G401.6 (cell line): ENCODE results near the gene SUGCT.
A peak's percentile ranks its signal among the peaks of the same experiment; 100 is the strongest.

Experiments used
- FAIRE-seq: peaks from 2 replicates; lab custom pipeline; 2012; peaks lifted over from hg19 to GRCh38; lab: Jason Lieb, UNC

SUGCT gene

DNA sequence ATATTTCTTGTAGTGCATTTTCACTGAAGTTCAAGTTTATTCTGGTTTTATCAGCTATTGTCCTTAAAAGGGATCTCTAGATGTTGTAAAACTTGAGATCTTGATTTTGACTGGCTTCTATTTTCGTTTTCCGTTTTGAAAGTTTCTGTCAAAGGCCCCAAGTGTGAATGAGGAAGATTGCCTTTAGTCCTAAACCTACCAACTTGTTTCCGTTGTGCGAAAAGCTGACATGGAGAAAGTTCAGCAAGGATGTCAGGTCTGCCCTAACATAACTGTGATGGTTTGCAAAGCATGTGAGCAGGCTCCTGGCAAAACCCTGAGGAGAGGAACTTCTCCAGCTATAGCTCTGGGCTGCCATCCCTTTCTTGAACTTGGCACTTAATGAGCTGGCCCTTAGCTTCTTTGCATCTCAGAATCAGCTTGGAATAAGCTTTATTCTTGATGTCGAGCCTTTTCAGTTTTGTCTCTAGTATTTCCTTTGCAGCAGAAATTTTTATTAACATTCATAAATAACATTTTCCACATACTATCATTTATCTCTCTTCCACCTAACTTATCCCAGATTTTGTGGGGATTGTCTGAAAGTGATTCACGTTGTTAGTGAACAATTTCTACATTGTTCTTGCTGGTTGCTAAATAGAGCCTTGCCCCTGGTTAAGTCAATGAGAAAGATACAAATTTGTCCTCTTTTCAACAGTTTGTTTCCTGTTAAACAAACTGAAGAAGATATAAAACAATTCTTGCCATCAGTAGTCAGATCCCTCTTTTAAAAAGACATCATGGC lies 559.4 kb downstream of the SUGCT start:
- no peak for FAIRE-seq

DNA sequence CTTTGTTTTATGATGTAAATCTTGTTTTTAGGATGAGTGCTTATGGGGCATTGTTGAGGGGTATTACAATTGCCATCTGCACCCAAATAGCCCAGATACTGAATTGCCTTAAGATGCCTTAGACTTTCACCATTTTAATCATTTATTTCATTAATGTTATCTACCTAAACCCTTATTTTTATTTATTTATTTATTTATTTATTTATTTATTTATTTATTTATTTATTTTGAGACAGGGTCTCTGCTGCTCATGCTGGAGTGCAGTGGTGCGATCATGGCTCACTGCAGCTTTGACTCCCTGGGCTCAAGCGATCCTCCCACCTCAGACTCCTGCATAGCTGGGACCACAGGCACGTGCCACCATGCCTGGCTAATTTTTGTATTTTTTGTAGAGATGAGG lies 560.2 kb downstream of the SUGCT start:
- FAIRE-seq = no peak

DNA sequence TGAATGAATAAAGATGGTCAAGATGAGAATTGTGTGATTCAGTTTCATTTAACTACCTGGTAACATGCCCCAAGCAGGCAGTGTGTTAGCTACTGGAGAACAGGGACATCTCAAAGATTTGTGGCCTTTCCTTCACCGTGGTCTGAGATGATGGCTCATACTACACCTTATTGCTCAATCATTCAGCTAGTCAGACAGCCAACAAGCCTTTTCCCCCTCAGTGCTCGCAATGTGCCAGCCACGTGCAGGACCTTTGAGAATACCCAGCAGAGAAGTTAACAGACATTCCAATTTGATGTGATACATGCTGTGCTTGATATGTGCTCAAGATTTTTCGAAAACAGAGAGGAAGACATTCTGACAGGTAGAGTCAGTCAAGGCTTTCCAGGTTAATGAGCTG lies 562.8 kb downstream of the SUGCT start:
- FAIRE-seq = no peak

DNA sequence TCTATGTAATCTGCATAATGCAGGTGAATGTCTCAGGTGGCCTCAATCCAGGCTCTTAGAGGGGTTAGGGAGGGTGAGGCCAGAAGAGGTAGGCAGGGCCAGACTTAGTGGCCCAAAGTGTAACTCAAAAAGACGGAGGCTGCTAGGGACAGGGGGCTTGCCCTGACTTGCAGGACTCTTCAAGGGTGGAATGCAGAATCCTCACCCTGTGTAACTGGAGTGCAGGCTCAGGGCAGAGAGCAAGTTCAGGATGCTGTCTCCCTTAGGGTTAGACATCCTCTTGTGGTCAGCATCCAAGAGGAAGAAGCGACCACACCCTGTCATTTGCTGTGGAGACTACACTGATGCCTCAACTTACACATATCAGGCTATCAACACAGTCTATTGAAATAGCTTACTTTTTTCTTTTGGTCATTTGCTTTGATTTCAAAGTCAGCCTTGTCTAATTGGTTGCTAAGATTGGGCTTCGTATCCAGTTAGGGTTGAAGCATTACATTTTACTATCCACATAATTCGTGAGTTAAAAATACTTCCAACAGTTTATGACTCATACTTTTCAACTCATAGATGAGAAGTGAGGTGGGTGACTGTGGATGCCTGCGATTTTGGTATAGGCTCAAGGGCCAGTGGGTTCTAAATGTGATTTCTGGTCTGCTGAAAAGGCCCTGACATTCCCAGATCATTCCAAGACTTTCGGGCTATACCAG lies 563.6 kb downstream of the SUGCT start:
- no peak for FAIRE-seq

DNA sequence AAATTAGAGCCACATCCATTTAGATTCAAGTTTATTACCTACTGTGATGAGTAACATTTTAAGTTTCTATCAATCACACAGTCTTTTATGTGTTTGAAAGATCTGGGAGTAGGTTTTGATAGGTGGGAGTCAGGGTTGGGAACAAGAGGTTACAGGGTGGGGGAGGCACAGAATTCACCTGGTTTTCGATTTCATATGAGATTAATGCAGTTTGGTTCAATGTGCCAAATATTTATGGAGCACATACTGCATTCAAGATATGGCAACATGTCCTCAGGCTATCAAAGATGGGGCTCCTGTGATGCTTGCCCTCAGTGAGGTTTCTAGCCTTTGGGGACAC lies 564.1 kb downstream of the SUGCT start:
- FAIRE-seq = no peak

DNA sequence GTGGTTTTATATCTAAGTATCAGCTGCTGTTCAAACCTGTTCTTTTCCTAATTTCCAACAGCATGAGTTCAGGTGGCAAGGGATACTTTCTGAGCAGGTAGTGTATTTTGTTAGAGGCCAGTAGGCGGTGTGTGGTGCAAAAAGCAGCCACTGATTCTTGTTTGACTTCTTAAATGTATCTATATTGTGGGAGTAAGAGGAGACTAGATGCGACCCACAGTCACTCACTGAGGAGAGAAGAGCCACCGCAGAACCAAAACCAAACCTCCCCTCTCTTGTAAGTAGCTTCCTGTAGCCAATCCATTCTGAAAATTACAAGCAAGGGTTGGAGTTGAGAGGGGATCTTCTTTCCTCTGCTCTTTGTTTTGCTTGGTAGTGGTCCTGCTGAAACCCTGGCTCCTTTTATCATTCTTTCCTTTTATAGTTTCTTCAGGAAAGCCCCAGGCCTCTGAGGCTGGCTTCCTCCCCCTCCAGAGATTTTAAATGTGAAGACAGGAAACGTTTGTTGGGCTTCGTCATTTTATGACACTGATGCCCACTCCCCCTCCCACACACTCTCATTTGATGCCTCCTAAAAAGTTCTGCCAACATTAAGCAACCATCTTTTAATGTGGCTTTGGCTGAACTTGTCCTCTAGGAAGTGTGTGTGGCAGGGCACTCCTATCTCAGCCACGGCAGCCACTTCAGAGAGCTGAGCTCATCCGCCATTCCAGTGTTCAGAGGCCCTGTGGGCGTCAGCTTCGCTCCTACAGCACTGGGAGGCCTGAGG lies 566.0 kb downstream of the SUGCT start:
- no peak for FAIRE-seq

DNA sequence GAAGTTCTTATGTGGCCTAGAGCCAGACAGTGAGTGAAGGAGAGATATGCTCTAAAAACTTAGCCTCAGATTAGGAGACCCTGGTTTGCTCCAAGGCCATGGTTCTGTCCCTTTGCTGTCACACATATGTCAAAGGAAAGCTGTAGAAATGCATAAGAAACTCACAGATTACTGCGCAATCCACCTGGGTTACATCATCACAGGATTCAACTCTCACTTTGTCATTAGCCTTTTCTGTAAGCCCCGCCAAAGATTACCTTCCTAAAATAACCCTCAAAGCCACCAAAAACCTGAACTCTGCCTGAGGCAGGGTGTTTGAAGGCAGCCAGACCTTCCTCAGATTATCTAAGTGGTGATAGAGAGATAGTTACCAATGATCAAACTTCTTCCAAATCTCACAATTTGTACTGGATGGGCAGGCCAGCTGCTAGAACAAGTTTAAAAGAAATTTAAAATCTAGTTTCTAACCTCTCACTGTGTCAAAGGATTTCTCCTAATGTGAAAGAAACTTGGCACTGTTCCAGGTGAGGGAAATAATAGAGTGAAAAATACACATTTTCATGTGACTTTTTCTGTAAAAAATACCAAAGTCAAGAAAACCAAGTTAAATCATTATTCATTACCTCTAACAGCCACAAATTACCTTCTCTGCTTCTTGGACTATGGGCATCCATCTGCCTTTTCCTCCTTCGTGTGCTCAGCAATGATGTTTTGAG lies 567.2 kb downstream of the SUGCT start:
- no peak for FAIRE-seq

DNA sequence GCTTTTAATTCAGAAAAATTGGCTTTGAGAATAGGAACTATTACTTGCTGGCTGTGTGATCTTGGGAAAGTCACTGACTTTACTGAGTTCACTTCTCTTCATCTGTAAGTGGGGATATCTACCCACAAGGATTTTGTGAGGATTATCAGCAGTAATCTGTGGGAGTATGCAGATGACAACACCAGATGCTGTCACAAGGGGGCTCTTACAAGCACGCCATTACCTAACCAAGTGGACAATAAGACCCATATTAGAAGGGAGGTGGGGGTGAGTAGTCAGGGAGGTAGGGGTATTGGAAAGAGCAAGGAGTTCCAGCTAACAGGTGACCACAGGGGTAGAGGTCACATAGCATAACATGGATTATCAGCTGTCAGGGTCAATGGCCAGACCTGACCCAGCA lies 569.4 kb downstream of the SUGCT start:
- no peak for FAIRE-seq

DNA sequence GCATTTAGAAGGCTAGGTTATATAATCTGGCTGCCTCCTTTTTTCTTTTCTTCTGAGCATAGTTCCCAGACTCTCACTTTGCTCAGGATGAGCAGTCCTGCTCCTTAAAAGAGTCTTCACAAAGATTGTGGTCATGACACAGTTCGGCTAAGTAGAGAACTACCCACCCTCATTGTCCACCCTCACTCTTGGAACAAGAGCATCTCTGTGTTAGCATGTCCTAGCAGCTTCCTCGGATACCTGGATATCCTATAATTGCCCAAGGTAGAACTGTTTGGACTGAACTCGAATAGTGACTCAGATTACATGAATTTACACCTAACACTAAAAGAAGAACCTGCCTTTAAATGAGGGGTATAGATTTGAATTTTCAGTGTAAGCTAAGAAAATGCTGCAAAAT lies 572.0 kb downstream of the SUGCT start:
- no peak for FAIRE-seq

DNA sequence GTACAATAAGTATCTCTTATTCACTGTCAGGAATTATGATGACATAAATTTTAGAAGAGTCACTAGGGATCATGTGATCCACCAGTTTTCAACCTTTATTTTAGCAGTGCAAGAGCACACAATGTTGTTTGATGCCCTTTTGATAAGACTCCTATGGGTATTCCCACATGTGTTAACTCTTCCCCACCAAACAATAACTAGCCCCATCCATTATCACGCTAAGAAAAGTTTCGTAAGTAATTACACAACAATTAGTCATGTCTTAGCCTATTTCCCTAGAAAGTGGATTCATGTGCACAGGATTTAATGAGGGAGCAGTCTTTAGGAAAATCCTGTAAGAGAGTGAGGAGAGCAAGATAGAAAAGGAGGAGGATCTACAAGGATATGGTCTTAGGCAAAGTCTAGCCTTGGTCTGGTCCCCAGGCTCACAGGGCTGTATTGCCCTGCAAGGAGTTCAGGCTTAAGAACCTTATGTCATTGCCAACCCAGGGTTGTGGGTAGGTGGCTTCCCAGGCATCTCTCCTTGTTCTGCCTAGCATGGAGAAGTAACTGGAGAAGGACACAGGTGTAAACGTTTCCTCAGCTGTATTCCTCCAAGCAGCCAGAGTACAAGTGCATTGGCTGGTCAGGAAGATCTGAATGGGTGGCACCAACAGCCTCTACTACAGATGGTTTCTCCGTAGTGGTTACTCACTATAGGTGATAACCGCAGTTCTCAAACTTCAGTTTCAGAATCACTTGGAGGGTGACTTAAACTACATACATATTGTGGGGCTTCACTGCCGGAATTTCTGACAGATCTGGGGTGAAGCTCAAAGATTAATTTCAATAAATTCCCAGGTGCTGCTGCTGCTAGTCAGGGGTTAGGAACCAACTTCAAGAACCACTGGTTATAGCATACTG lies 574.5 kb downstream of the SUGCT start:
- no peak for FAIRE-seq

DNA sequence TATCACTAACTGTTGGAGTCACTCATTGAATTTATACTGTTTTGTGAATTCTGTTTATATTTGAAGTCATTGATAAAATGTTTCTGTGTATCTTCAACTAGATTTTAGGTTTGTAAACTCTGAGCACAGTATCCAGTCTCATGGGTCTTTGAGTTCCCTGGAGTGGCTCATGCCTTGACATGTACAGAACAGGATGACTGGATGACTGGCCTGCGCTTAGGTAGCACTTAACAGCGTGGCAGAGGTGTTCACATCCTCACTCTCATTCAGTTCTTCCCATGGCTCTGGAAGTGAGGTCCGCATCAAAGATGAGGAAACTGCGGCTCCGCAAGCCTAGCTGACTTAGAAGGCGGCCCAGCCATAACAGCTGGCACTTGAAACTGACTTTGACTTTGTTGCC lies 576.9 kb downstream of the SUGCT start:
- no peak for FAIRE-seq

DNA sequence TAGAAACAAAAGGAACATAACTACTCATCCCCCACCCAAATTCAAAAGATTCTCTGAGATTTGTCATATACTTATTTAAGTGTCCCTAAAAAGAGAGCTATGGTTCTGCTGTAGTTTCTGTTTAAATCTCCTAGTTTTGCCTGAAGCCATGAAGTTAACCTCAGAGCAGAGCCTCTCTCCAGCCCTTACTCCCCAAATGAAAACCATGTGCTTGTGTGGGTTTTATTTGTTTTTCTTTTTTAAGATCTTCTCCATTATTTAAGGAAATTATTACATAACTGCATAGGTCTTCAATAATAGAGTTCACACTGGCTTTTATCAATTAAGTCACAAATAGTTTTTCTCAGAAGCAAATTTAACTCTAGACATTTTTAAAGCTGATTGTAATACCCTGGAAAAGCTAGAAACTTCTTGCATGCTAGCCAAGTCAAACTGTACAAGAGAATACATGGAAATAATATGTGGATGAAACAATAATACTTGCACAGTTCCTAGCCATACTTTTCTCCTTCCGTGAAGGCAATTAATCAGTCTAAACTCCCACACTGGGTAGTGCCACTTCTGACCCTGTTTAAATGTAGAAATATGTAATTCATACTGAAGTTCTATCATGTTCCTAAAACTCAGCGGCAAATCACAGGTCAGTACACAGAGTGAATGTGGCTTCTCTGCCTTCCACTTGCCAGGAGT lies 579.7 kb downstream of the SUGCT start:
- FAIRE-seq = no peak

DNA sequence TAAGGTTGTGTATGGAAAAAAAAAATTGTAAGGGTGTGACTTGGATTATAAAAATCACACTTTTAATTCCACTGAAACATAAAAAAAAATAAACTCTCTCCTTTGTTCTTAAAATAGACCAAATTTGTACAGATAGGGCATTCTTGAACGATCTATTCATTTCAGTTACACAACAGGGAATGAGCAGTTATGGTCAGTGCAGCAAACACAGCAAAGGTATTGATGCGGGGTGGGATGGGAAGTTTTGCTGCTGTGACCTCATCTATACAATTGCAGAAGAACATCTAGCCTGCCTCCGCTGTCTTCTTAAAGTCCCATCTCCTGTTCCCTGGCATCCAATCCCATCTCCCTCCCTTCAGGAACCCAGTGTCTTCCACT lies 580.2 kb downstream of the SUGCT start:
- no peak for FAIRE-seq

DNA sequence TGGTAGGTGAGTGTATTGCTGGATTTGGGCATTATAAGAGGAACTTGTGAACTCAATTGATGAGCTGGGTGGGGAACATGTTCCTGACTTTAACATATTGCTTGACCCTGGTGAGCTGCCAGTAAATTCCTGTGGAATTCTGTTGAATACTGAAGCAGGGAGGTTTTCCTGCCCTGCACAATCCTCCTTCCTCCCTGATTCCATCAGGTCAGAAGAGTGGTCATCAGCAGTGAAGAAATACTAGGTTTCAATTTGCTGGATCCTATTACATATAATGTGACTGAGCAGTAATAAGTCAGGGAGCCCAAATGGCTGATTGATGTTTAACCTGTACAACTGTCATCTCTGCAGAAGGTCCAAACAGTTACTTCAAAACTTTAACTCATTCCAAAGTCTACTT lies 581.2 kb downstream of the SUGCT start:
- FAIRE-seq = no peak

DNA sequence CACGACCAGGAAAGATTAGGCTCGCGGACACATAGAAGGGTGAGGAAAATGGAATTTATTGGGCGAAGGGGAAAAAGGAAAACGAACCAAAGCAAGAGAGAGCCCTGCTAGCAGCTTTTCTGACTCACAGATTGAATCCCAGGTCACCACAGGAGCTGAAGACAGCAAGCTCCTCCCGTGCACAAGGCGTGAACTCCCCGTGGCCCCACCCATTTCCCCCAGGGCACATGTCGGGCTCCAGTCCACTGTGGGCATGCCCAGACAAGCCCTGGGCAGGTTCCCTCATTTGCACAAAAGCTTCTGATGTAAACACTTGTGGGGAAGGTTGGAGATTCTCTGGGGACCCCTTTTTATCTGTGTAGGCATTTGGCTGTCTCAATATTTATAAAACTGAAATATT lies 582.4 kb downstream of the SUGCT start:
- FAIRE-seq = peak; percentile 93

DNA sequence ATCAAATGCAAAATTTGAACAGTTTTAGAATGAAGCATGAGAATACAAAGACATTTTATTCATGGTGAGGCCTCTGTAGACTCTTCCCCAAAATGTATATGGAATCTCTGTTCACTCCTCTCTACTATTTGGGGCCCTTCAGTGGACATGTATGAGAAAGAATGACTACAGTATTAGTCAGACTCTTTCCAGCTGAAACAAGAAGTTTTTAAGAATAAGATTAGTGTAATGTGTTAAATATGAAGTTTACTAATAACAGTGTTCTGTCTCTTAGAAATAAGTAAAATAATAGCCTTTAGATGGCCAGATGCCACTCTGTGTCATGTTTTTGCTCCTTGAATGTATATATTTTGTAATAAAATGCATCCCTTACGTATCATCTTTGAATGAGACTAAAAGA lies 585.6 kb downstream of the SUGCT start:
- FAIRE-seq = no peak

DNA sequence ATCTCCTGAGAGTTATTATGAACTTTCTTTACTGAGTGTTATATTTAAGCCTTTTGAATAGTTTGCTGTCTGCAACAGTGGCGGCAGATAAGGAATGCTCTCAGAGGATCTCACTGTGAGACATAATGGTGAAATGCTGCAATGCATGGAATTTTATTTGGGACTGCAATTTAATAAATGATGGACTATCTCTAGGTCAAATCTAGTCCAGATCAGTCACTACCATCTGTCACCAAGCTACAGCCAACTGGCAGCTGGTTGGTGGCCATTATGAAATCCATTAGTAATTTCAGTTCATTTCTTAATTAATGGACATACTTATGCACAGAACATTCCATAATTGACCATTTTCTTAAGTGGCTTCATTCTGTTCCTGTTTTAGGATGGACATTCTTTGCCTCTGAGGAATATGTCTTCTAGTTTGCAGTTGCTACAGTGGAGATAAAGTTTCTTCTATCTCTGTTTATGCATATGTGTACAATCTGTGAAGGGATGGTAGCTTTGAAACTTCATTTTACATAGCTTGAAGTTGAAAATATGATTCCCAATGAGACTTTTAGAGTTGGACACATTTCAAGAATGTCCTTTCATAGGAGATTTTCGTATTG lies 586.6 kb downstream of the SUGCT start:
- no peak for FAIRE-seq

DNA sequence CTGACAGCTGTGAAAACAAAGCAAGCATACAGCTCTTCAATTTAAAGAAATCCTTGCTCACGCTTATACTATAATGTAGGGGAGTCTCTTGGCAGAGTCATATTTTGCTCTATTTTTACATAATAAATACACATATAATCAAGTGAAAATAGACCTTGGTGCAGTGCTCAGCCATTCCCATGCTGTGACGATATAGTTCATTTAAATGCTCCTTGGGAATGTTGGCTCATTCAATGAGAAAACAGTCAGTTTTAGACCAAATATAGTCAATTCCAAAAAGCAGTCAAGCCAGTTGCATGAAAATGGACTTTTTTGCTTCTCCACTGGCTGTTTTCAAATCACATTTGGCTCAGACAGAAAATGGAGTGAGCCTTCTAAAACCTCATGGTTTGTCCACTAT lies 587.4 kb downstream of the SUGCT start:
- no peak for FAIRE-seq

DNA sequence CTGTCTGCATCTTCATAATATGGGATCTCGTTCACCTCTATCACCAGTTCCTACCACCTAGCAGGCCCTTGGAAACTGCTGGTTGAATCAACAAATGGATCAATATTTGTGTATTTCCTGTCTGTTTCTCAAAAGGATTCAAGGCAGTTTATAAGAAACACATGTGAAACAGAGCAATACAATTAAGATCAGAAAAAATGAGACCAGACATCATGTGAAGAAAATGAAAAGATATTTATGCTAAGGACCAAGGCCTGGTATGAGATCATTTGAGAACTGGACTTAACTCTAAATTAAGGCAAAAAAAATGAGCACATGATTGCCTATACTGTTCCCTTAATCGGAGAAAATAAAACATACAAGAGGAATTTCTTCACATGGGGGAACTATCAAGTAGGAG lies 589.0 kb downstream of the SUGCT start:
- no peak for FAIRE-seq

DNA sequence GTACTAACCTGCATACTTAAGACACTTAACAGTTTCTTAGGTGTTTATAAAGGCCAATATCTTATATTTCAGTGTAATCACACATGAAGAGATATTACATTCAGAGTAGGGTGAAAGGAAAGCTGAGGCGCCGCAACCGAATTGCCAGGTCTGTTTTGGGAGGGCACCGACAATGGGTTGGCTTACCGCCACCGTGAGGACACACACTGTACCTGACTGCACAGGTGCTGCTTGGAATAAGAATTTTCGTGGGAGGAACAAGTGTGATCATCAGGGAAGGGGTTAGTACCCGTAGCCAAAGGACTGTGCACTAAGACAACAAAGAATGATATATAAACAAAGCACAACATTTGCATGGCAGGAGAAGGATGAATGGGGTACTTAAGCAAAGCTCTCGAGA lies 591.8 kb downstream of the SUGCT start:
- no peak for FAIRE-seq

DNA sequence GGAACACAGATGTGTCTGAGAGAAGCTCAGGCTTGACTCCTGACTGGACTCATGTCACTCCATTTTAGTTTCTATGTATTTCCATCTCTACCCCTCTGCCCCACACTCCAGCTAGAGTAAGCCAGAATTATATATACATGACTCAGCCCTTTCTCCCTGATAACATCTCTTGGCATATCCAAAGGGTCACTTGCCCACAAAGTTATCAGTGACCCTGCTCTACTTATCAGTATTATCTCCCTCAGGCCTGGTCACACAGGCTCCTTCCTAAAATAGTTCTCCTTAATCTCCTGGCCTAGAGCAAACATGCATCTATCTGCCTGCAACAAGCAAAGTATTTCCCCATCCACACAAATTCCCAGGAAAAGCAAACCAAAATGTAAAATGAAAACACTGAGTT lies 598.3 kb downstream of the SUGCT start:
- FAIRE-seq = no peak
